SK-N-SH treated with all-trans-retinoic acid at 6 μM for 48 hours (cell line): ENCODE results near the gene NFYC.

Experiments used
- ATAC-seq: fragments of 200-7000 bp; cut with Tn5 transposase; 3 replicates; pipeline ENCODE4 v1.9.1; 2020; ENCODE audit warnings: mild to moderate bottlenecking, moderate library complexity
- ARNTL ChIP-seq: fragments of 450-650 bp; formaldehyde crosslinking; IDR thresholded peaks from 2 replicates; pipeline ENCODE4 v1.5.0; 2020; ENCODE audit warnings: low read depth, mild to moderate bottlenecking, moderate library complexity, borderline replicate concordance
- CSRNP3 ChIP-seq: fragments of 250-450 bp; sonication (Bioruptor Pico); IDR thresholded peaks from 2 replicates; pipeline ENCODE4 v1.5.1; 2021; ENCODE audit warnings: mild to moderate bottlenecking, moderate library complexity
- ESRRG ChIP-seq: fragments of 250-450 bp; sonication (Bioruptor Pico); IDR thresholded peaks from 2 replicates; pipeline ENCODE4 v1.6.1; 2021; ENCODE audit warnings: mild to moderate bottlenecking
- GLIS3 ChIP-seq: fragments of 250-450 bp; sonication (Bioruptor Pico); IDR thresholded peaks from 2 replicates; pipeline ENCODE4 v1.5.0; 2020; ENCODE audit warnings: mild to moderate bottlenecking, moderate library complexity
- ISL1 ChIP-seq: fragments of 250-450 bp; sonication (Bioruptor Pico); IDR thresholded peaks from 2 replicates; pipeline ENCODE4 v2.1.2; 2022; ENCODE audit warnings: mild to moderate bottlenecking, moderate library complexity
- PPARA ChIP-seq: fragments of 250-450 bp; sonication (Bioruptor Pico); IDR thresholded peaks from 2 replicates; pipeline ENCODE4 v1.5.0; 2020; ENCODE audit warnings: mild to moderate bottlenecking, borderline replicate concordance
- RARB ChIP-seq: fragments of 250-450 bp; sonication (Bioruptor Pico); IDR thresholded peaks from 2 replicates; pipeline ENCODE4 v1.8.0; 2021; ENCODE audit warnings: mild to moderate bottlenecking, moderate library complexity
- SNAI2 ChIP-seq: fragments of 250-450 bp; sonication (Bioruptor Pico); IDR thresholded peaks from 2 replicates; pipeline ENCODE4 v1.5.0; 2020; ENCODE audit warnings: mild to moderate bottlenecking, moderate library complexity
- TCF4 ChIP-seq: fragments of 250-450 bp; sonication (Bioruptor Pico); IDR thresholded peaks from 2 replicates; pipeline ENCODE4 v1.8.0; 2021; ENCODE audit warnings: mild to moderate bottlenecking, moderate library complexity, borderline replicate concordance
- TOX ChIP-seq: fragments of 250-450 bp; sonication (Bioruptor Pico); IDR thresholded peaks from 2 replicates; pipeline ENCODE4 v1.8.0; 2021; ENCODE audit warnings: mild to moderate bottlenecking, moderate library complexity, borderline replicate concordance
- TSHZ2 ChIP-seq: fragments of 250-450 bp; sonication (Bioruptor Pico); IDR thresholded peaks from 2 replicates; pipeline ENCODE4 v1.5.0; 2020; ENCODE audit warnings: mild to moderate bottlenecking, moderate library complexity
- ZC3H10 ChIP-seq: fragments of 250-450 bp; sonication (Bioruptor Pico); IDR thresholded peaks from 2 replicates; pipeline ENCODE4 v1.5.1; 2021; ENCODE audit warnings: mild to moderate bottlenecking, moderate library complexity
- ZFP30 ChIP-seq: fragments of 450-650 bp; formaldehyde crosslinking; IDR thresholded peaks from 2 replicates; pipeline ENCODE4 v1.5.0; 2022; ENCODE audit warnings: mild to moderate bottlenecking, moderate library complexity
- ZNF565 ChIP-seq: fragments of 450-650 bp; formaldehyde crosslinking; conservative IDR thresholded peaks from 2 replicates; pipeline ENCODE4 v1.5.0; 2020; ENCODE audit warnings: low read depth, mild to moderate bottlenecking, moderate library complexity
- ZNF70 ChIP-seq: fragments of 450-650 bp; formaldehyde crosslinking; IDR thresholded peaks from 2 replicates; pipeline ENCODE4 v1.5.0; 2020; ENCODE audit warnings: mild to moderate bottlenecking, moderate library complexity
- ZNF8 ChIP-seq: fragments of 450-650 bp; formaldehyde crosslinking; IDR thresholded peaks from 2 replicates; pipeline ENCODE4 v1.5.0; 2020; ENCODE audit warnings: mild to moderate bottlenecking, moderate library complexity
- TF ChIP-seq, protein P1 (sequence below): fragments of 250-450 bp; sonication (Bioruptor Pico); IDR thresholded peaks from 2 replicates; pipeline ENCODE4 v1.8.0; 2021; ENCODE audit warnings: low read depth, mild to moderate bottlenecking, moderate library complexity, borderline replicate concordance
- TF ChIP-seq, protein P2 (sequence below): fragments of 250-450 bp; sonication (Bioruptor Pico); IDR thresholded peaks from 2 replicates; pipeline ENCODE4 v1.8.0; 2020; ENCODE audit warnings: mild to moderate bottlenecking, moderate library complexity, borderline replicate concordance

Gene NFYC

GRCh38 chr1:40717065-40717464 is 25.6 kb downstream of the NFYC start (continued):
- no peak for TF ChIP-seq CSRNP3 (CRISPR knock-in tag)
- no peak for TF ChIP-seq GLIS3 (CRISPR knock-in tag)
- TF ChIP-seq ZFP30 (CRISPR knock-in tag): no peak
- TF ChIP-seq SNAI2 (CRISPR knock-in tag): no peak

DNA sequence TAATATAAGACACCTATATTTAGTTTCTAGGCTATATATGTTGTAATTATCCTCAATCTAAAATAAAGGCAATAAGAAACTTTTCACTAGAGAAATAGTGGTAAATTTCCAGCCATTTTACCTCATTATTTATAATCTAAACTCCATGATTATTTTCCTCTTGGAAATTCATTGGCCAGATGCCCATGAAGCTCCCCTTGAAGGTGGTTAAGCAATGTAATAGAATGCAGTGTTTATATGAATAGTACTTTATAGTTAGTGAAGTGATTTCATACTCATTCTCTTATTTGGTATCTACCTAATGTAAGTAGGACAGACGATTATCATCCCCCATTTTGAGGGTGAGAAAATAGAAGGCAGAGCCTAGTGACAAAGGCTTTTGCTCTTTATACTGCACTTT is 26.5 kb downstream of the NFYC start:
- ATAC-seq: no peak
- TF ChIP-seq, protein P1, sequence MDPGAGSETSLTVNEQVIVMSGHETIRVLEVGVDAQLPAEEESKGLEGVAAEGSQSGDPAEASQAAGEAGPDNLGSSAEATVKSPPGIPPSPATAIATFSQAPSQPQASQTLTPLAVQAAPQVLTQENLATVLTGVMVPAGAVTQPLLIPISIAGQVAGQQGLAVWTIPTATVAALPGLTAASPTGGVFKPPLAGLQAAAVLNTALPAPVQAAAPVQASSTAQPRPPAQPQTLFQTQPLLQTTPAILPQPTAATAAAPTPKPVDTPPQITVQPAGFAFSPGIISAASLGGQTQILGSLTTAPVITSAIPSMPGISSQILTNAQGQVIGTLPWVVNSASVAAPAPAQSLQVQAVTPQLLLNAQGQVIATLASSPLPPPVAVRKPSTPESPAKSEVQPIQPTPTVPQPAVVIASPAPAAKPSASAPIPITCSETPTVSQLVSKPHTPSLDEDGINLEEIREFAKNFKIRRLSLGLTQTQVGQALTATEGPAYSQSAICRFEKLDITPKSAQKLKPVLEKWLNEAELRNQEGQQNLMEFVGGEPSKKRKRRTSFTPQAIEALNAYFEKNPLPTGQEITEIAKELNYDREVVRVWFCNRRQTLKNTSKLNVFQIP (CRISPR knock-in tag): no peak
- no peak for TF ChIP-seq CSRNP3 (CRISPR knock-in tag)
- no peak for TF ChIP-seq ESRRG (CRISPR knock-in tag)
- no peak for TF ChIP-seq ISL1
- TF ChIP-seq TSHZ2 (CRISPR knock-in tag): no peak
- no peak for TF ChIP-seq ZNF565 (CRISPR knock-in tag)
- no peak for TF ChIP-seq GLIS3 (CRISPR knock-in tag)
- TF ChIP-seq, protein P2, sequence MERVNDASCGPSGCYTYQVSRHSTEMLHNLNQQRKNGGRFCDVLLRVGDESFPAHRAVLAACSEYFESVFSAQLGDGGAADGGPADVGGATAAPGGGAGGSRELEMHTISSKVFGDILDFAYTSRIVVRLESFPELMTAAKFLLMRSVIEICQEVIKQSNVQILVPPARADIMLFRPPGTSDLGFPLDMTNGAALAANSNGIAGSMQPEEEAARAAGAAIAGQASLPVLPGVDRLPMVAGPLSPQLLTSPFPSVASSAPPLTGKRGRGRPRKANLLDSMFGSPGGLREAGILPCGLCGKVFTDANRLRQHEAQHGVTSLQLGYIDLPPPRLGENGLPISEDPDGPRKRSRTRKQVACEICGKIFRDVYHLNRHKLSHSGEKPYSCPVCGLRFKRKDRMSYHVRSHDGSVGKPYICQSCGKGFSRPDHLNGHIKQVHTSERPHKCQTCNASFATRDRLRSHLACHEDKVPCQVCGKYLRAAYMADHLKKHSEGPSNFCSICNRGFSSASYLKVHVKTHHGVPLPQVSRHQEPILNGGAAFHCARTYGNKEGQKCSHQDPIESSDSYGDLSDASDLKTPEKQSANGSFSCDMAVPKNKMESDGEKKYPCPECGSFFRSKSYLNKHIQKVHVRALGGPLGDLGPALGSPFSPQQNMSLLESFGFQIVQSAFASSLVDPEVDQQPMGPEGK (CRISPR knock-in tag): no peak
- TF ChIP-seq RARB (CRISPR knock-in tag): no peak
- no peak for TF ChIP-seq ZNF8 (CRISPR knock-in tag)
- no peak for TF ChIP-seq ZC3H10 (CRISPR knock-in tag)
- TF ChIP-seq ZFP30 (CRISPR knock-in tag): no peak
- no peak for TF ChIP-seq ARNTL (CRISPR knock-in tag)

DNA sequence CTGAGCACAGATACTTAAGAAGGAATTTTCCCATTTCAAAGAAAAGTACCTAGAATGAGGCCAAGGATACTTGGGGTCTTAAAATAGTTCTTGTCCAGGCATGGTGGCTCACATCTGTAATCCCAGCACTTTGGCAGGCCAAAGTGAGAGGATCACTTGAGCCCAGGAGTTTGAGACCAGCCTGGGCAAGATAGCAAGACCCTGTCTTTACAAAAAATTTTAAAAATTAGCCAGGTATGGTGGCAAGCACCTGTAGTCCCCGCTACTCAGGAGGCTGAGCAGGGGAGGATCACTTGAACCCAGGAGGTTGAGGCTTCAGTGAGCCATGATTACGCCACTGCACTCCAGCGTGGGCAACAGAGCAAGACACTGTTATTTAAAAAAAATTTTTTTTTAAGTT is 29.0 kb downstream of the NFYC start:
- no peak for ATAC-seq

More for the DNA sequence above, 29.0 kb downstream of the NFYC start:
- TF ChIP-seq ZC3H10 (CRISPR knock-in tag): no peak
- TF ChIP-seq TOX (CRISPR knock-in tag): no peak
- TF ChIP-seq, protein P2 (CRISPR knock-in tag): no peak
- no peak for TF ChIP-seq PPARA (CRISPR knock-in tag)
- no peak for TF ChIP-seq ZNF8 (CRISPR knock-in tag)
- TF ChIP-seq TCF4 (CRISPR knock-in tag): no peak
- TF ChIP-seq ZNF70: no peak
- no peak for TF ChIP-seq SNAI2 (CRISPR knock-in tag)
